GM10266 (cell line): ENCODE data around the gene KDM1A.

ENCODE experiments used
- DNase-seq: peaks from one replicate; pipeline ENCODE4 v3.0.0; 2012; ENCODE audit errors: extremely low spot score
- CTCF ChIP-seq: IDR thresholded peaks from 2 replicates; pipeline ENCODE4 v1.5.1; 2012; ENCODE audit warnings: mild to moderate bottlenecking, low read depth; ENCODE audit not compliant: control insufficient read depth, insufficient read depth; ENCODE audit errors: missing control alignments

The KDM1A gene

GRCh38 chr1:23132033-23132432 lies 112.8 kb downstream of the KDM1A start:
- TF ChIP-seq CTCF, result no peak
- DNase-seq, result no peak
